ENCODE measurements around the gene FAF1.
A peak's percentile ranks its signal among the peaks of the same experiment; 100 is the strongest.

FAF1 gene

GRCh38 chr1:50972766-50973165 lies 12.7 kb upstream of the FAF1 start:
- Histone ChIP-seq H3K9ac (ENCODE audit: low read length) (peak overlapping the region; percentile 5; the same call in 1 of the 2 replicates), H3K4me3 (ENCODE audit: insufficient read depth, low read length, poor library complexity, severe bottlenecking) (peak overlapping the region; percentile 9), H3K79me2 (ENCODE audit: insufficient read depth, low read length) (peaks cover 64% of the 10 kb centered on the region), H3K4me2 (ENCODE audit: low read depth, low read length, poor library complexity, severe bottlenecking) (peak overlapping the region; percentile 83), H3K9me3 (ENCODE audit: insufficient read depth, low read length) (no peaks in the 10 kb centered on the region), H3K36me3 (ENCODE audit: low read length) (peaks cover 45% of the 10 kb centered on the region), H3K27me3 (ENCODE audit: low read length) (no peaks in the 10 kb centered on the region), H4K20me1 (ENCODE audit: low read depth, low read length) (peaks cover 12% of the 10 kb centered on the region), H3F3A (ENCODE audit: insufficient read depth) (peaks cover 68% of the 10 kb centered on the region), H3K27ac (ENCODE audit: low read depth, low read length) (peak overlapping the region; percentile 14; the same call in 1 of the 2 replicates), H2AFZ (ENCODE audit: low read depth, low read length, severe bottlenecking) (no peak overlapping the region), H3K9me2 (replicated peaks; ENCODE audit: insufficient read depth, low read length) (no peaks in the 10 kb centered on the region)
- TF ChIP-seq CTCF (IDR thresholded peaks at IDR 0.05; ENCODE audit: insufficient read depth, low read length, poor library complexity, severe bottlenecking) (no peak), EZH2phosphoT487 (conservative IDR thresholded peaks at IDR 0.05; ENCODE audit: low read length) (no peak)

GRCh38 chr1:50971748-50972305 lies 11.8 kb upstream of the FAF1 start:
- TF ChIP-seq EZH2phosphoT487 (conservative IDR thresholded peaks at IDR 0.05; ENCODE audit: low read length) (no peak), CTCF (IDR thresholded peaks at IDR 0.05; ENCODE audit: insufficient read depth, low read length, poor library complexity, severe bottlenecking) (no peak)
- peak overlapping the region; percentile 99; the same call in 1 of the 2 replicates for H3K27ac ChIP-seq (ENCODE audit: low read depth, low read length)
- H2AFZ ChIP-seq (ENCODE audit: low read depth, low read length, severe bottlenecking): no peak overlapping the region
- no peaks in the 10 kb centered on the region for H3K9me2 ChIP-seq (replicated peaks; ENCODE audit: insufficient read depth, low read length)
- H3F3A ChIP-seq (ENCODE audit: insufficient read depth): peaks cover 77% of the 10 kb centered on the region
- H3K9me3 ChIP-seq (ENCODE audit: insufficient read depth, low read length): no peaks in the 10 kb centered on the region
- H3K27me3 ChIP-seq (ENCODE audit: low read length): no peaks in the 10 kb centered on the region
- peak overlapping the region; percentile 83 for H3K4me2 ChIP-seq (ENCODE audit: low read depth, low read length, poor library complexity, severe bottlenecking)
- H3K79me2 ChIP-seq (ENCODE audit: insufficient read depth, low read length): peaks cover 57% of the 10 kb centered on the region
- H3K36me3 ChIP-seq (ENCODE audit: low read length): peaks cover 45% of the 10 kb centered on the region
- H3K4me3 ChIP-seq (ENCODE audit: insufficient read depth, low read length, poor library complexity, severe bottlenecking): peak overlapping the region; percentile 94
- peak overlapping the region; percentile 99 for H3K9ac ChIP-seq (ENCODE audit: low read length)
- peaks cover 12% of the 10 kb centered on the region for H4K20me1 ChIP-seq (ENCODE audit: low read depth, low read length)

- Histone ChIP-seq H2AFZ (ENCODE audit: low read depth, low read length, severe bottlenecking) (no peak overlapping the region), H3K27ac (ENCODE audit: low read depth, low read length) (peak overlapping the region; percentile 99), H3K4me3 (ENCODE audit: insufficient read depth, low read length, poor library complexity, severe bottlenecking) (peak overlapping the region; percentile 94), H3K9me3 (ENCODE audit: insufficient read depth, low read length) (no peaks in the 10 kb centered on the region), H3K27me3 (ENCODE audit: low read length) (no peaks in the 10 kb centered on the region), H3K79me2 (ENCODE audit: insufficient read depth, low read length) (peaks cover 56% of the 10 kb centered on the region), H3F3A (ENCODE audit: insufficient read depth) (peaks cover 76% of the 10 kb centered on the region), H3K4me2 (ENCODE audit: low read depth, low read length, poor library complexity, severe bottlenecking) (peak overlapping the region; percentile 83), H4K20me1 (ENCODE audit: low read depth, low read length) (peaks cover 12% of the 10 kb centered on the region), H3K9ac (ENCODE audit: low read length) (peak overlapping the region; percentile 99), H3K9me2 (replicated peaks; ENCODE audit: insufficient read depth, low read length) (no peaks in the 10 kb centered on the region), H3K36me3 (ENCODE audit: low read length) (peaks cover 45% of the 10 kb centered on the region)
- TF ChIP-seq CTCF (IDR thresholded peaks at IDR 0.05; ENCODE audit: insufficient read depth, low read length, poor library complexity, severe bottlenecking): no peak
- no peak for TF ChIP-seq EZH2phosphoT487 (conservative IDR thresholded peaks at IDR 0.05; ENCODE audit: low read length)
Measured at GRCh38 chr1:50970931-50971582, 11.0 kb upstream of the FAF1 start.
